ENCODE measurements around the gene ADGRB3. TPM values are rescaled to one million over a fixed set of nuclear protein-coding genes. Genes with fewer than 3 reads are reported as not detected.

ADGRB3 gene
- total RNA-seq, 1 experiment from 2014 or later = 7.7 TPM

- Histone ChIP-seq H3K4me1 (ENCODE audit: insufficient read depth, low read length, poor library complexity, severe bottlenecking) (no peaks in the 10 kb centered on the region), H3K9me3 (ENCODE audit: low read depth, low read length, poor library complexity, severe bottlenecking) (no peaks in the 10 kb centered on the region), H3K4me3 (ENCODE audit: low read depth, low read length, poor library complexity, severe bottlenecking) (no peak overlapping the region), H3K27me3 (replicated peaks; ENCODE audit: insufficient read depth, low read depth, low read length, poor library complexity) (no peaks in the 10 kb centered on the region), H3K36me3 (ENCODE audit: insufficient read depth, low read length, poor library complexity, severe bottlenecking) (no peaks in the 10 kb centered on the region), H3K27ac (ENCODE audit: low read depth, low read length, poor library complexity, severe bottlenecking) (no peak overlapping the region)
- no TSS peak for BruUV-seq (replicated peaks)
- TF ChIP-seq CTCF (conservative IDR thresholded peaks at IDR 0.05; ENCODE audit: low read depth, low read length) = no peak
- POLR2A ChIA-PET (ENCODE audit: low non-redundant PET) = no interaction called here
- CTCF ChIA-PET = no interaction called here
- intact Hi-C loops (cut with micrococcal nuclease; ENCODE audit: unreplicated experiment) = no loop called here
- DNase-seq (ENCODE audit: low spot score) = no peak
Measured at GRCh38 chr6:68947721-68948120, 312.6 kb downstream of the ADGRB3 start.

GRCh38 chr6:68951270-68951669 is 316.2 kb downstream of the ADGRB3 start:
- H3K27me3 ChIP-seq (replicated peaks; ENCODE audit: insufficient read depth, low read depth, low read length, poor library complexity) = no peaks in the 10 kb centered on the region
- CTCF ChIA-PET = no interaction called here
- DNase-seq (ENCODE audit: low spot score) = no peak
- H3K9me3 ChIP-seq (ENCODE audit: low read depth, low read length, poor library complexity, severe bottlenecking) = no peaks in the 10 kb centered on the region
- TF ChIP-seq EZH2 (IDR thresholded peaks at IDR 0.05; ENCODE audit: borderline replicate concordance, low read depth, low read length, poor library complexity, severe bottlenecking) = no peak
- TF ChIP-seq CTCF (conservative IDR thresholded peaks at IDR 0.05; ENCODE audit: low read depth, low read length) = no peak
- no peak overlapping the region for H3K27ac ChIP-seq (ENCODE audit: low read depth, low read length, poor library complexity, severe bottlenecking)
- intact Hi-C loops (cut with micrococcal nuclease; ENCODE audit: unreplicated experiment) = no loop called here
- POLR2A ChIA-PET (ENCODE audit: low non-redundant PET) = no interaction called here
- H3K4me3 ChIP-seq (ENCODE audit: low read depth, low read length, poor library complexity, severe bottlenecking) = no peak overlapping the region
- H3K4me1 ChIP-seq (ENCODE audit: insufficient read depth, low read length, poor library complexity, severe bottlenecking) = no peaks in the 10 kb centered on the region
- H3K36me3 ChIP-seq (ENCODE audit: insufficient read depth, low read length, poor library complexity, severe bottlenecking) = no peaks in the 10 kb centered on the region
- BruUV-seq (replicated peaks) = no TSS peak

GRCh38 chr6:68958327-68958726 is 323.2 kb downstream of the ADGRB3 start:
- Histone ChIP-seq H3K4me3 (ENCODE audit: low read depth, low read length, poor library complexity, severe bottlenecking) (no peak overlapping the region), H3K36me3 (ENCODE audit: insufficient read depth, low read length, poor library complexity, severe bottlenecking) (no peaks in the 10 kb centered on the region), H3K27me3 (replicated peaks; ENCODE audit: insufficient read depth, low read depth, low read length, poor library complexity) (no peaks in the 10 kb centered on the region), H3K27ac (ENCODE audit: low read depth, low read length, poor library complexity, severe bottlenecking) (no peak overlapping the region), H3K9me3 (ENCODE audit: low read depth, low read length, poor library complexity, severe bottlenecking) (no peaks in the 10 kb centered on the region), H3K4me1 (ENCODE audit: insufficient read depth, low read length, poor library complexity, severe bottlenecking) (no peaks in the 10 kb centered on the region)
- peak; percentile 53 for DNase-seq (ENCODE audit: low spot score)
- no TSS peak for BruUV-seq (replicated peaks)
- intact Hi-C loops (cut with micrococcal nuclease; ENCODE audit: unreplicated experiment) = loop anchor here (5.0 kb wide), 1 partner anchor 76 kb away; no protein-coding TSS in a partner anchor
- ChIA-PET CTCF (no interaction called here), POLR2A (ENCODE audit: low non-redundant PET) (no interaction called here)
- TF ChIP-seq EZH2 (IDR thresholded peaks at IDR 0.05; ENCODE audit: borderline replicate concordance, low read depth, low read length, poor library complexity, severe bottlenecking) = no peak
- TF ChIP-seq CTCF (conservative IDR thresholded peaks at IDR 0.05; ENCODE audit: low read depth, low read length) = peak; percentile 48; the same call in 1 of the 2 replicates

Measured in A673 (cell line).